PFSK-1 (cell line): ENCODE measurements around the gene C7orf57.

Experiments used
- REST ChIP-seq, 2 experiments: IDR thresholded peaks; 2 replicates each; pipeline versions ENCODE4 v1.6.1 to v1.8.0; 2011 to 2012; ENCODE audit warnings: low read depth in 2 of 2, low read length in 2 of 2, control low read depth in 1 of 2, inconsistent platforms in 1 of 2, mild to moderate bottlenecking in 1 of 2, moderate library complexity in 1 of 2; ENCODE audit not compliant: insufficient read depth in 1 of 2
- TAF1 ChIP-seq: IDR thresholded peaks from 2 replicates; pipeline ENCODE4 v1.6.1; 2012; ENCODE audit warnings: low read length, control low read depth, borderline replicate concordance; ENCODE audit not compliant: insufficient read depth

- TF ChIP-seq TAF1 (no peak), REST (IDR thresholded peaks at IDR 0.05; ENCODE audit: insufficient read depth in 1 of 2, low read depth in 2 of 2, low read length in 2 of 2) (no peak)
Observed at GRCh38 chr7:48078470-48078869, 43.1 kb downstream of the C7orf57 start.
